ENCODE results near the gene VPS9D1.
A peak's percentile ranks its signal among the peaks of the same experiment; 100 is the strongest.
"Not testable (repeated sequence)": the region's sequence is repeated elsewhere in the genome, so short reads cannot be mapped to it uniquely, and the experiment has no call there.

Gene VPS9D1

DNA sequence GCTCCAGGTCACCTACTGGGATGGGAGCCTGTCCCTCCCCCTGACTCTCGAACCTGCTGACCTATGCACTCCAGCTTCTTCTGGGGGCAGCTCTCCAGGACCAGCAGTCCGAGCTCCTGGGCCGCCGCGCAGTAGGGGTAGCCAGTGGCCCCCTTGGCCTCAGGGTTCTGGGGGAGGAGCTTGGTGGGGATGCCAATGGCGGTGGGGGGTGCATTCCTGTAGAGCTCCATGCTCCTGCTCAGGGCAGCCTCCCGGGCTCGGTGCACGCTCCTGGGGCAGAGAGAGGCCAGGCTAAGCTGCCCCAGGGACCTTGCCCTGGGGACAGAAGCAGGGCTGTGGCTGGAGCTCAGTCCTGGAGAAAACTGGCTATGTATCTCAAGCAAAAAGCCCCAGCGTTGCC is 11.5 kb downstream of the VPS9D1 start:
- no peak for DNase-seq

DNA sequence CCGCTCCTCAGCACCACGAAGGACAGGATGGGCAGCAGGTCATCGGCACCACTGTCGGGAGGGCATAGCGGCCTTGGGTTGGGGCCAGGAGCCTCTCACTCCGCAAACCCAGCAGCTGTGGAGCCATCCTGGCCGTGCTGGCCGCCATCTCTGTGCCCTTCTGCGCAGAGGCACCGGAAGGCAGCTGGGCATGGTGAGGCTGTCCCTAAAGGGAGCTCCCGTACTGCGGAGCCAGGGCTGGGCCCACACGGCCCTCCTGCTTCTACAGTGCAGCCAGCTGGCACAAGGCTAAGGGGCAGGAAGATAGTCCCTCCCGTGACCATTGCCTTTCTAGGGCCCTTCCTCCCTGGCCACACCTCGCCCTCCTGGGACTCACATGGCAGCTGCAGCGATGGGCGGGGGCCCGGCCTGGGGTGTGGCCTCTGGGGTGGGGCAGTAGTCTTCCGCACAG is 12.2 kb downstream of the VPS9D1 start:
- DNase-seq = no peak

DNA sequence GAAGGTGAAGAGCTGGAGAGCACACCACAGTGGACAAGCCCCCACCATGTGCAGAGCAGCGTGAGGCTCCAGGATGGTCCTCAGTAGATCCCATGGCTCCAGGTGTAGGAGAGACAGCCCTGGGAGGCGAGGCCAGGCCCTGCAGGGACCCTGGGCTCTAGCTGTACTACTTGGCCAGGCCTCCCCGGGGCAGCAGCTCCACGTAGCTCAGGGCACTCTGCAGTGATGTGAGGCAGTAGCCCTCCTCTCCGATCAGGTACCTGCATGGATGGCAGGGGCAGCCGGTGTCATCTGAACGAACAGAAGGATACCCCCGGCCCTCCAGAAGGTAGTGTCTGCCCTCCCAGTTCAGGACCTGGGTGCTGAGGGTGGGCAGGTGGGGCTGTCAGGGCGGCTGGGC is 13.0 kb downstream of the VPS9D1 start:
- DNase-seq = no peak

DNA sequence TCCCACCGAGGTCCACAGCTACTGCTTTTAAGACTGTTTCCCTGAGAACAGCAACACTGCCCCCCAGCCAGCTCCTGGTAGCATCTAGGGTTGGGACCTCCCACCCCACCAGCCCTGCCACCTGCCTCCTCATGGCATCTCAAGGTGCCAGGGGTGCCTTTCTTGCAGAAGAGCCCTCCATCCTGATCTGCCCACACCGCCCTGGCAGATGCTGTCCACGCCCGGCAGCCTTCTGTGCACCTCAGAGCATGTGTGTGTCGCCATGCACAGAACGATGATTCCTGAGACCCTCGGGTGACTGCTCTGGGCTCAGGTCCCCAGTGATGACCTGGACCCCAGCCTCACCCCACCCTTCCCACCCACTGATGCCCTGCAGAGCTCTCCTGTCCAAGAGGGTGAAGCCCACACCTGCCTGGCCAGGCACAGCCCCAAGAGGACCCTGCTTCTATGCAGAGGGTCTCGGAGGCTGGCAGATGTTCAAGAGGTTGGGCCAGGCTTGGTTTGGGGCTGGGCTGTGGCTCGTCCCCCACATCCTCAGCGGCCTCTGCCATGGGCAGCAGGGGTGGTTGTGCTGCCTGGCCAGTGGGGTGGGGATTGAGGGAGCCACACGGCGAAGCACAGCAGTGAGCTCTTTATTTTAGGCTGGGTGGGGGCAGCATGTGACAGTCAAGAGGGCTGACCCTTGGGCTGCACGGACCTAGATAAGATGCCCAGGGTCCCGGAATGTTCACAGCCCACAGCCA is 14.0 kb downstream of the VPS9D1 start:
- no peak for DNase-seq

DNA sequence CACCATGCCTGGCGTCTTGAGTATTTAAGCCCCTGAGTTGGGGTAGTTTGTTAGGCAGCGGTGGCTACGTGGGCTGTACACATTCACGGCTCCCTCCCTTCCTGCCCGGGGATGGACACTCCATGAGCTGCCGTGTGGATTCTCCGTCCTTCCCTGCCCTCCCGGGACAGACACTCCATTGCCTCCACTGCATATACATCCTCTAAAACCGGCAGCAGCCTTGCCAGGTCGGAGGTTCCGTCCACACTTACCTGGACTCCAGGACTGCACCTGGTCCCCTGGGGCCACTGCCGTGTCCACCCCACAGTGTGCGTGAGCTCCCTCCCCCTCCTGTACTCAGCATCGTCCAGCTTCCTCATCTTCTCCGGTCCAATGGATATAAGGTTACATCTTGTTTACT is 15.7 kb downstream of the VPS9D1 start:
- no peak for DNase-seq

DNA sequence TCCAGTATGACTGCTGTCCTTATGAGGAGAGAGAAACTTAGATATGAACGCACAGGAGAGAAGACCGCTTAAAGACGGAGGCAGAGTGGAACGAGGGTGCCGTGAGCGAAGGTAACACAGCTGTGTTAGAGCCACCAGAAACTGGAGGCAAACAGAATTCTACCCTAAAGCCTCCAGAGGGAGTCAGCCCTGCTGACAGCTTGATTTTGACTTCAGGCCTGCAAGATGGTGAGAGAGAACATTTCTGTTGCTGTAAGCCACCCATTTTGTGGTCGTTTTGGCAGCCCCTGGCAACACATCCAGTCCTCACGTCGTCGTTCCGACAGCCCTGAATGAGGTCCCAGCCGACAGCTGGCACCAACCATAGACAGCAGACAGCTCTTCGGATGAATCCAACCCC is 16.4 kb downstream of the VPS9D1 start:
- no peak for DNase-seq

DNA sequence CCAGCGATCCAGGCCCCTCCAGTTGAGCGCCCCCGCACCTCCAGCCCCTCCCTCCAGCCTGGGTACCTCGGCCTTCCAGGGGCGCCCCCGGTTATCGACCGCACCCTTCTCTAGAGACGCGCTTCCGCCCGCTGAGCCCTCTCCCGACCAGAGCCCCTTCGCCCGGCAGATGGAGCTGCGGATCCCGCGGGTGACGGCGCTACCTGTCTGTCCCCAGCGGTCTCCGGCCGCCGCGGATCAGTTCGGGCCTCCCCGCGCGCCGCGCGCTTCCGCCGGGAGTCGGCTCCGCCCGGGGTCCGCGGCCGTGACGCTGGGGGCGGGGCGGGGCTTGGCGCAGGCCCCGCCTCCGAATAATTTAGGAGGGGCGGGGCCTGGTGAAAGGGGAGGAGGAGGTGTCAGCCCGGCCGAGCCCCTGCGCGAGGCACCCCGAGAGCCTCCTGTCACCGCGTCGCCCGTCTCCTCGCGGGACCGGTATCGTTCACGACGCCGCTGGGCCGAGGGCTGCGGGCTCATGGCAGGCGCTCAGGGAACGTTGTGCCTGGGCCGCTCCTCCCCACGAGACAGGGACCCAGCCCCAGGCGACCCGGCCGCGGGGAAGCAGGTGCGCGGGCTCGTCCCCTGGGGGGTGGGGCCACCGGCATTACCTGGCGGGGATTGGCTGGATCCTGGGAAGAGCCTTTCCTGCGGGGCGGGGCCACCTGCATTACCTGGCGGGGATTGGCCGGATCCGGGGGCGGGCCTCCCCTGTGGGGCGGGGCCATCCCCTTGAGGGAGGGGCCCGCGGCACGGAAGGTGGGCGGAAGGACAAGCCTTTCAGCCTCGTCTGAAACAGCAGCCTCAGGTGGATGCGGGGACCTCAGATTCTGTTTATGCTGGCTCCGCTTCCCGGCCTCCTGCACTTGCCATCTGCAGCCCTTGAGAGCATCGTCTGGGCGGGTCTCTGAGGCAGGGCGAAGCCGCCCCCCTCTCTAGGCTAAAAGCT is 19.0 kb downstream of the VPS9D1 start, which contains the start of gene SPATA2L:
Gene SPATA2L, minus strand, starts transcription at position 281 of the 982 bp plus-strand sequence. CDS start 473 bp downstream, outside the sequence.
- DNase-seq = peak; percentile 95

DNA sequence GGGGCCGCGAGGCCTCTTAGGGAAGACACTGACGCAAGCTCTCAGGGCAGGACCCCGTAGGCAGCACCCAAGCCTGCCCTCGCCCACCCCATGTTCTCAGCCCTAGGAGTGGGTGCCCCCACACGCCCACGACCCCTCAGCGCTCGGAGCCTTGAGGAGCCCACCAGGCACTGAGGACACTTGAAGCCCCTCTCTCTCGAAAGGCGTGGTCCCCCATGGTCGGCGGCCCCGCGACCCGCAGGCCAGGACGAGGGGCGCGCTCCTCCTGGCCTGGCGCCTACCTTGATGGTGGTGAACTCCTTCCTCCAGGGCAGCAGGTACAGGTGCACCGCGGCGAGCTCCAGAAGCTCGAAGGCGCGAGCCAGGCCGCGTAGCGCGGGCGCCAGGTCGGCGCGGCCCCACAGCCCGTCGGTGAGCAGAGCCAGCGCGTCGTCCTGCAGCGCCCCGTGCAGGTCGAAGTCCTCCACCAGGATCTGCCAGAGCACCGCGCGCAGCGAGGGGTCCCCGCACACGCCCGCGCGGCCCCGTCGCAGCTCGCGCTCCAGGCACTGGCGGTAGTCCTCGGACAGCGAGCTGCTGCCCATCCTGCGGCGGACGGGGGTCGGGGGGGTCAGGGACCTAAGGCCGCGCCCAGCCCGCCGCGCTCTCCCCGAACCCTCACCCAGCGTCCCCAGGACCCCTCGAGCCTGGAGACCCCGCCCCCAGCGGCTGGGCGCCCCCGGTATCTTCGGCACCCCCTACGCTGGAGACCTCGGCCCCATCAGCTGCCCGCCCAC is 19.9 kb downstream of the VPS9D1 start:
- peak; percentile 33 for DNase-seq

DNA sequence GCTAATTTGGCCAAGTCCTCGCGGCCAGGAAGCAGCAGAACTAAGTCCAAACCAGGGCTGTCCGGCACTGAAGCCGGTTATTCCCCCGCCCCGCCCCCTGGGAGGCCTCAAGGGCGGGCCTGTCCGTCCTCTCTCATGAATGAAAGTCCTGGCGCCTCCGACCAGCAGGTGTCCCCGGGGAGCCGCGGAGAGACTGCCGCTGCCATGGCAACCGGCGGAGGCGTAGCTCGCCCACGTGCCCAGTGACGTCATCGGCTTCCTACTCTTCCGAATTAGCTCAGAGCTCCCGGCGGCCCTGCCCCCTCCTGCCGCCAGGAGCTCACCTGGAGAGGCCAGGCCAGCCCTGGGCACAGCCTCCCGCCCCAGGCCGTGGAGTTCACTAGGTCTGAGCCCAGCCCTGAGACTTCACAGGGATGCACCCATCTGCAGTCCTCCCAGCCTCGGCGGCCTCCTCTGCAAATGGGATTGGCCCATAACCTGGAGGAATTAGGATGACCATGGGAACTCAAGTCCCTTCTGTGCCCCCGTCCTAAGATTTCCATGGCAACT is 20.5 kb downstream of the VPS9D1 start:
- DNase-seq = peak; percentile 97

DNA sequence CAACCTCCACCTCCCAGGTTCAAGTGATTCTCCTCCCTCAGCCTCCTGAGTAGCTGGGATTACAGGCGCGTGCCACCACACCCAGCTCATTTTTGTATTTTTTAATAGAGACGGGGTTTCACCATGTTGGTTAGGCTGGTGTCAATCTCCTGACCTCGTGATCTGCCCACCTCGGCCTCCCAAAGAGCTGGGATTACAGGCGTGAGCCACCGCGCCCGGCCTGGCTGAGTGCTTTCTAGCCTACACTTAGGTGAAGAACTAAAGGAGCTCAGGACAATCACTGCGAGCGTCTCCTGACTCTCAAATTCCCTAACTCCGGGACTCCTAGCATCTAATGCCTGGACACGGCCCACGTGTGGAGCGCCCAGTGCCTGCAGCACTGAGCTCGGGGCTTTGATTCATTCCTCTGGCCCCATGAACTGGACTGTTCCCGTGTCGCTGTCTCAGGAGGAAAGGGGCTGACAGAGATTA is 21.0 kb downstream of the VPS9D1 start:
- not testable (repeated sequence) for DNase-seq

DNA sequence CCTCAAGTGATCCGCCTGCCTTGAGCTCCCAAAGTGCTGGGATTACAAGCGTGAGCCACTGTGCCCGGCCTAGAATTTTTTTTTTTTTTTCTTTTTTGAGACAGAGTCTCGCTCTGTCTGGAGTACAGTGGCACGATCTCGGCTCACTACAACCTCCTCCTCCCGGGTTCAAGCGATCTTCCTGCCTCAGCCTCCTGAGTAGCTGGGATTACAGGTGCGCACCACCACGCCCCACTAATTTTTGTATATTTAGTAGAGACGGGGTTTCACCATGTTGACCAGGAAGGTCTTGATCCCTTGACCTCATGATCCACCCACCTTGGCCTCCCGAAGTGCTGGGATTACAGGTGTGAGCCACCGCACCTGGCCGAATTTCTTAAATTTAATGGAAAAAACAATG is 22.0 kb downstream of the VPS9D1 start:
- not testable (repeated sequence) for DNase-seq

DNA sequence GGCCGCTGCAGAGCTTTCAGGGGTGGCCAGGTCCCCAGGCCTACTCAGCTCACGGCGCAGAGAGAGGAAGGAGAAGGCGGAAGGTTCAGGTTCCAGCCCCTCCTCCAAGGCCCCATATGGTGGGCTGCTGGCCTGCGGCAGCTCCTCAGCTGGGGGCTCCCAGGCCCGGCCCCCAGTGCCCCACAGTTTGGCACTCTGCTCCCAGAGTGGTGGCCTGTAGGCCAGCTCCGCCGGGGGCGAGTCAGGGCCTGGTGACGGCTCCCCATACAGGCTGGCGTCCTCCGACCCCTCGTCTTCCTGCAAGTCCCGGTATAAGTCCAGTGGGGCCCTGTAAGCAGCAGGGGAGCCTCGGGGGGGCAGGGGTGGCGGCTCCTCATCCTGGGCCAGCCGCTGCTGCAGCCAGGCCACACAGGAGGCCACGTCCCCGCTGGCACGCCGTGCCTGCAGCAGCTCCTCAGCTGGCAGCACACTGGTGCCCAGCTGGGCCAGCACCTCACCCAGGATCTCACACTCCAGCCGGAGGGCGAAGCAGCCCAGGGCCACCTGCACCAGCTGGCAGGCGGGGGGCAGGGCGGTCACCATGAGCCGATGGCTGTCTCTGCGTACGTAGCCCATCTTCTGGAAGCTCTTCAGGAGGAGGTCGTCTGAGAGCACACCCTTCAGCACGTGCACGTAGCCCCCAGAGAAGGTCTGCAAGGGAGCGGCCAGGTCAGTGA is 22.9 kb downstream of the VPS9D1 start:
- DNase-seq = peak; percentile 40

DNA sequence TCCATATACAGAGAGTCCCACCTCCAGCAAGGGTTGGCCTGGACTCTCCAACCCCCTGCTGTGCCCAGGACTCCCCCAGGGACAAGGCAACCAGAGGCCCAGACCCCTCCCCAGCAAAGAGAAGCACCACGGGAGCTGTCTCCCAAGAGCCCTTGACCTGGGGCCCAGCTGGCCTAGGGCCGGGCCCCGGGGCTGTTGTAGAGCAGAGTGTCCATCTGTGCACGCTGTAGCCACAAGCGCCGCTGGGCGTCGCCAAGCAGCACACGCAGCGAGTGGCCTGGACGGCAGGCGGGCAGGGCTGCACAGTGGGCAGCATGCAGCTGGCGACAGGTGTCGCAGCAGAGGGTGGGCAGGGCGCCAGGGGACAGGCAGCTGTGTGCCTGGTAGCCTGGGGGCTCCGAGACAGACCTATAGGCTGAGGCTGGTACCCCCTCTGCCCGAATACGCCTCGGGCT is 23.5 kb downstream of the VPS9D1 start:
- DNase-seq = peak; percentile 17

DNA sequence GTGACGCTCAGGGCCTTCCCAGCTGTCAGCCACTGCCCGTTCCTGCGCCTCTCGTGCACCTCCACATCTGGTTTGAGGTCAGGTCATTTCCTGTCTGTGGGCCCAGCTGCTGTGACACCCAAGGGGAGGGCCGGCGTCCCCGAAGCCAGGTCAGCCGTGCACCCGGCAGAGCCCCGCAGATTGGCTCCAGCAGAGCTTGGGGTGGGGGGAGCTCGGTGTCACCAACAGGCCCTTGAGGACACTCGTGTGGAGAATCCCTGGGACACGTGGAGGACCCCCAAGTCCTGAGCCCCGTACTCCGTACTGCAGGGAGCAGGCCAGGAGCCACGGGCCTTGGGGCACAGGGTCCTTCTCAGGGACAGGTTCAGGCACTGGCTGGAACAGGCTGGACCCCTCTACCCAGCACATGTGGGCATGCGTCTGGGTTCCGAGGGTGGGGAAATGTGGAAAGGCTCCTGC is 24.0 kb downstream of the VPS9D1 start:
- no peak for DNase-seq

DNA sequence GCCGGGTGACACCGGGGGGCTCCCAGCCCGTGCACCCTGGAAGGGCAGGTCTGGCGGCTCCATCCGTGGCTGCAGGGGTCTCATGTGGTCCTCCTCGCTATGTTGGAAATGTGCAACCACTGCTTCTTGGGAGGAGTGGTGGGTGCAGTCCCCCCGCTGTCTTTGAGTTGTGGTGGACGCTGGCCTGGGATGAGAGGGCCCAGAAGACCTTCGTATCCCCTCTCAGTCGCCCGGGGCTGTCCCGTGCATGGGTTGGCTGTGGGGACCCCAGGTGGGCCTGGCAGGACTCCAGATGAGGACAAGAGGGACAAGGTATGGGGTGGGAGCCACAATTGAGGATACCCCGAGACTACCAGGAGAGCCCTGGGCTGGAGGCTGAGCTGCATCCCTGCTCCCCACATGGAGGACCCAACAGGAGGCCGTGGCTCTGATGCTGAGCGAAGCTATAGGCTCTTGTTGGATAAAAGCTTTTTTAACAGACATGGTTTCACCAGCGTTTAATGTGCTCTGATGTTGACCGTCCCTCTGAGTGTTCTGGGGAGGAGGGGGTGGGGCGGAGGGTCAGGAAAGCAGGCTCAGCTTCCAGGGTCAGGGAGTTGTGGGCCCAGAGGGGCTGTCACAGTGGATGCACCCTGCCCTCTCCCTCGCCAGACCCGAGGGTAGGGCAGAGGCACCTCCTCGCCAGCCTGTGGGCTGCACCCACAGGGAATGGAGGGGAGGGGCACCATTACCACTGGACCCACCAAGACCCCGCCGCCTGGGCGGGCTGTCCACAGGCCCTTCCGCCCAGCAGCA is 24.6 kb downstream of the VPS9D1 start:
- no peak for DNase-seq

DNA sequence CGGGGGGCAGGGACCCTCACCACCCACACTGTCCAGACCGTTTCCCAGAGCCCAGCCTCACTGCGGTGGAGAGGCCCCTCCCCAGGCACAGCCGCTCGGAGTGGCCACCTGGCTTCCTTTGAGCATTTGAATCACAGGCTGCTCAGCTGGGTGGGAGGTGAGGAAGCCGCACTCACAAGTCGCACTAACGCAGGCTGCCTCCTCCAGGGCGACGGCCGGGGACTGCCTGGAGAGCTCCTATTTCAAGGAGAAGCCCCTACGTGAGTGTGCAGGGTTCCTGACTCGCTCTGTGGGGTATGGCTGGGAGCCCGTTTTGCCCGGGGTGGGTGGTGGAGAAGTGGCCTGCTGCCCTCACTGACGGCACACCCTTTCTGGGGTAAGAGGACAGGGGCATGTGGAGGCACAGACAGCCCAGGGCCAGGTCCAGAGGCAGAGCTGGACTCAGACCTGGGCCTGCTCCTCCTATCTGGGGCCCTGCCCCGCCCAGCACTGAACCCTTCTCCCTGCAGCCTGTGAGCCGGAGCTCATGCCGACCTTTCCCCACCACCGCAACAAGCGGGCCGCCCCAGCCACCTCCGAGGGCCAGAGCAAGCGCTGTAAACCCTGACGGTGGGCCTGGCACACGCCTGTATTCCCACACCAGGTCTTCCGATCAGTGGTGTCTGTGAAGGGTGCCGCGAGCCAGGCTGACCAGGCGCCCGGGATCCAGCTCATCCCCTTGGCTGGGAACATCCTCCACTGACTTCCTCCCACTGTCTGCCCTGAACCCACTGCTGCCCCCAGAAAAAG is 25.4 kb downstream of the VPS9D1 start:
- DNase-seq = no peak

DNA sequence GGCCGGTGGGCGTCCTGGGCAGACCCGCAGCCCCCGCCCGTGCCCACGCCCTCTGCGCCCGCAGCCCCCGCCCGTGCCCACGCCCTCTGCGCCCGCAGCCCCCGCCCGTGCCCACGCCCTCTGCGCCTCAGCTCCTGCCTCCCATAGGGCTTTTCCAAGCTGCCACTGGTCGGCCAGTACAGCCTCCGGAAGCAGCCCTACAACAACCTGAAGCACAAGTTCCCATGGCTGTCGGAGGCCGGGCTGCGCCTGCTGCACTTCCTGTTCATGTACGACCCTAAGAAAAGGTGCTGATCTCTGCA is 26.0 kb downstream of the VPS9D1 start:
- not testable (repeated sequence) for DNase-seq

DNA sequence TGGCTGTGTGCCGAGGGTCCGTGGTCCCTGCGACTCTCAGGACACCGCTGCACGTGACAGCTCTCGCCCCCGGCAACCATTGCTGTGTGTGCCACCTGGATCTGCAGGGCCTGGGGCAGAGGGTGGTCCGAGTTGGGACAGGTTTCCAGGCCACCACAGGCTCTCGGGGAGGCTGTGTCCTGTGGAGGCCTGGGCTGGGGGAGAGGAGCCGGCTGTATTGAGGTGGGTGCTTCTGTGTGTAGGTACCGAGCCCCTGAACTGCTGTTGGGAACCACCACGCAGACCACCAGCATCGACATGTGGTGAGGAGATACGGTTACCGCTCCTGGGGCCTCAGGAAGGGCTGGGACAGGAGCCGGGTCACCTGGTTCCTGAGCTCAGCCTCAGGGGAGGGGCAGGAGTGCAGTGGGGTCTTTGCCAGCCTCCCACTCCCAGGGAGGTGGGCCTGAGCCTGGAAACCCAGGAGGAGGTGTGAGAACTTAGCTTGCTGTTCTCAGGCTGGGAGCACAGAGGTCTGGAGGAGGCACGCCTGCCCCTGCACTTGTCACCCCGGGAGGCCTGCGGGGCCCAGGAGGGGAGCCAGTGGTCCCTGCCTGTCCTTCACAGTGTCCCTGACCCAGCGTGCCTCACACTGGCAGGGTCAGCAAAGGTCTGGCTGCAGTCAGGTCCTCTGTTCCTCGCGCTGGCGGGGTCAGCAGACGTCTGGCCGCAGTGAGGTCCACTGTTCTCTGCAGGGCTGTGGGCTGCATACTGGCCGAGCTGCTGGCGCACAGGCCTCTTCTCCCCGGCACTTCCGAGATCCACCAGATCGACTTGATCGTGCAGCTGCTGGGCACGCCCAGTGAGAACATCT is 26.5 kb downstream of the VPS9D1 start:
- no peak for DNase-seq

DNA sequence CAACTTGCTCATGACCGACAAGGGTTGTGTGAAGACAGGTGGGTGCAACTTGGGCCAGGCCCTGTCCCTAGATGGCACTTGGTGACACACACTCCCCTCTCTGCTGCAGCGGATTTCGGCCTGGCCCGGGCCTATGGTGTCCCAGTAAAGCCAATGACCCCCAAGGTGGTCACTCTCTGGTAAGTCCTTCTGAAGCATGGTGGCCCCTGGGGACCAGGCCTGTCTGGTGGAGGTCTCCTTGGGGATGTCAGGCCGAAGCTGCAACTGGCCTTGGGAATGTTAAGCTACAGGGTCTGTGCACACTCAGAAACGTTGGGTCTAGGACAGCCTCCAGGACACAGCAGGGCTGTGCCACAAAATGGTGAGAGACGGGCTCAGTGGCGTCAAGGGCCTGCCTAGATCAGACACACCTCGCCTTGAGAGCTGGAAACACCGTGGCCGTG is 27.4 kb downstream of the VPS9D1 start:
- DNase-seq = no peak
